ENCODE measurements around the gene SLC6A8.
"Not testable (repeated sequence)": the region's sequence is repeated elsewhere in the genome, so short reads cannot be mapped to it uniquely, and the experiment has no call there.

SLC6A8 gene

DNA sequence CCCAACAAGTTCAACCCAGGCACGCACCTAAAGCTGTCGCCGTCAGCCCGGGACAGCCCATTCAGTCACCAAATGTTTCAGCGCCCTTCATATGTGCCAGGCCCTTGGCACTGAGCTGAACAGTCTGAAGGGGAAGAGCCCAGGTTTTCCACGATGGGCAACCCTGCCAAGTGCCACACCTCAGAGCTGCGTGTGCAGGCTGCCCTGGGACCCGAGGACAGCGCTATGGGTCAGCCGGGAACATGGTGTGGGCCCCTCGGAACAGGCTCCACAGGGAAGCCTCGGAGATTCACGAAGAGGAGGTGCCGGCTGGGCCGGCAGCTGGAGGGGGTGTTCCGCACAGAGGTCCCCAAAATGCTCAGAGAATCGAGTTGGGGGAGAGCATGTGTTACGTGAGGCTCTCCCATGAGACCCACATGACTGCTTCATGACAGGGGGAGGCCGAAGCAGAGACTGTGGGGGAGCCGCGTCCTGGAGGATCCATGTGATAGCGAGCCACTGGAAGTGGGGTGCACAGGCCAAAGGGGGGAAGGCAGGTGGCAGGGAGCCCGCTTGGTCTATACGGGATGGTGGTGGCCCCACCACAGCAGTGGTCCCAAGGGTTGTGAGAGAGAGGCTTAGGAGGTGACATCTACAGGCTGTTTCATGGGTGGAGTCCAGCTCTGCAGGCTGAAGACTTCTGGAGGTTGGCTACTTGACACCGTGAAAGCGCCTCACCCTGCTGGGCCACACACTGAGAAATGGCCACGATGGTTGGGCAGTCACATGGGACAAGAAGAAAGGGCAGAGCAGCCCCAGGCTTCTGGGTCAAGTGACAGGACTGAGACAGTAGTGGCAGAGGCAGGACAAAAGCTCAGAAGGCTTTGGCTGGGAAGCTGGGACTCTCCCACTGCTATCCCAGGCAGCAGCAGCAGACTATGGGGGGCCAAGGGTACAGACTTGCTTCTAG is 22.3 kb downstream of the SLC6A8 start:
- no peak for DNase-seq

DNA sequence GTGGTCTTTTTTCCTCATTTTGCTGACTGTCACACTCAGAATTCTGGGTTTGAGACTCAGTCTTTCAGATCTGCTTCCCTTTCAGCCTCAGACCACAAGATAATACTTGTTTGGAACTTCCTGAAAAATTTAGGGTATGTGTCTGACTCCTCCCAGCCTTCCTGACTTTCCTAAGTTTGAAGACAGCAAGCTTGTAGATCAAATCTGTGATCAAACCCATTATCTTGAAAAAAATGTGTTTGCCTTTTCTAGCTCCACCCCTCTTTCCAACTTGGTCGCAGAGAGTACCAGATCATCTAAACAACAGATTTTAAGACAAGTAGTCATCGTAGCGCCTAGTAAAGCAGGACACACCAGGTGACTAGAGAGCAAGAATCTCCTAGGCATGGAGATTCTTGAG is 26.5 kb downstream of the SLC6A8 start:
- no peak for DNase-seq

DNA sequence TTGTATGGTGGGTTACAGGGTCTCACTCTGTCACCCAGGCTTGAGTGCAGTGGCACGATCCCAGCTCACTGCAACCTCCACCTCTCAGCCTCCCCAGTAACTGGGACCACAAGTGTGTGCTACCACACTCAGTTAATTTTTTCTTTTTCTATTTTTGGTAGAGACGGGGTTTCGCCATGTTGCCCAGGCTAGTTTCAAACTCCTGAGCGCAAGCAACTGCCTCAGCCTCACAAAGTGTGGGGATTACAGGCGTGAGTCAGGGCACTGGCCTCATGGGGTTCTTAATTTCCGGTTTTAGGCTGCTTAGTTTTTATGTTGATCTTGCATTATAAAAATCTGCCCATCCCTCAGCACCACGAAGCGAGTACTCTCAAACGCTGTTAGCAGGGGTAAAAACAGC is 29.7 kb downstream of the SLC6A8 start:
- DNase-seq = no peak

GRCh38 chrX:153719238-153719637 is 31.5 kb downstream of the SLC6A8 start:
- DNase-seq = no peak

DNA sequence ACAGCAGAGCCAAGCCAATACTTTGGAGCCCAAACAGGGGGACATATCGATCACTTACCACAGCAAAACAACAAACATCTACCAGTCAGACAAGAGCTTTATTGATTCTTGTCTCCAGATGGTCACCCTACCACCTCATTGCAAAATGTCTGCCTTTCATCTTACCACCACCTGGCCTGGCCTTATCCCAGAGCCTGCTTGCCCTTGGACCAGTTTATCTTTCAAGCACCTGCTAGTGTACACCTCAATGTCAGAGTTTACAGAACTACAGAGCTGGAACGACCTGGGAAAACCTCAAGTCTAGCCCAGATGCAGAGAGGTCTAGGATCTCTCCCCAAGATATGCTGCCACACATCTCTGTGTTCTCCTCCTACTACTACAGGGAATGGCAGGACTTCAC is 32.0 kb downstream of the SLC6A8 start:
- no peak for DNase-seq

- no peak for DNase-seq
Observed at GRCh38 chrX:153722704-153723350, 35.1 kb downstream of the SLC6A8 start.

DNA sequence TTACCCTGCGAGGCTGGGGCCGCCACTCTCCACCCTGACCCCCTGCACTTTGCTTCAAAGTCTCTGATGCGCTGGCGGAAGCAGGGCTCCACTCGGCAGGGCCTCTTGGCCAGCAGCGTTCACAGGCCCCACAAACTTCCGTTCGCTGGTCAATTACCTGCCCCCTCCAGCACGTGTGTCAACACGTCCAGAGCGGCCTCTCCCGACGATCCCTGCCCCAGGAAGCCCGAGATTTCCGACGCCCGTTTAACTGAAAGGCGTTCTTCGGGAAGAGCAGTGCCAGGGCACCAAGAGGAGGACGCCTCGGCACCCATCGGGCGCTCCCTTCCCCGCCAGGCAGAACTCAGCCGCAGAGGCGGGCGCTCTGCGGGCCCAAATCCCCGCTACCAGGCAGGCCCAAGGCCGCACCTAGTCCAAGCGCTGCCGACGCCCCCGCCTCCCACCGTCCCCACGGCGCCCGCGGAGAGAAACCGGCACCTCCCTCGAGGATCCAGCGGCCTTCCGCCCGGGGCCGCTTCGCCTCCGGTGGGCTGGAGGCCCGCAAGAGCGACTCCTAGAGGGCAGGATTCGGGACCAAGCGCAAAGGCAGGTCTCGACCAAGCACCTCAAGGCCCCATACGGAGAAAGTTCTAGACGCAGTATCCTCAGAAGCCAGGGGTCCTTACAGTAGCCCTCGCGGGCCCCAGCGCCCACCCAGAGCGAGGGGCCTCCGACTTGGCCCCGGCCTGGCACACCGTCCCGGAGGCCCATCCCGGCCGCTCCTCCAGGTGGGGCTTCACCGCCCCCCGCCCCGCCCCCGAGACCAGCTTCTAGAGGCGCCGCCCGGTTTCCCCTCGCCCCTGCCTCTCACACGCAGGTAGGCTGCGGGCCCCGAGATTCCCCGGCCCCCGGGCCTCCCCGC is 35.9 kb downstream of the SLC6A8 start:
- DNase-seq = no peak

DNA sequence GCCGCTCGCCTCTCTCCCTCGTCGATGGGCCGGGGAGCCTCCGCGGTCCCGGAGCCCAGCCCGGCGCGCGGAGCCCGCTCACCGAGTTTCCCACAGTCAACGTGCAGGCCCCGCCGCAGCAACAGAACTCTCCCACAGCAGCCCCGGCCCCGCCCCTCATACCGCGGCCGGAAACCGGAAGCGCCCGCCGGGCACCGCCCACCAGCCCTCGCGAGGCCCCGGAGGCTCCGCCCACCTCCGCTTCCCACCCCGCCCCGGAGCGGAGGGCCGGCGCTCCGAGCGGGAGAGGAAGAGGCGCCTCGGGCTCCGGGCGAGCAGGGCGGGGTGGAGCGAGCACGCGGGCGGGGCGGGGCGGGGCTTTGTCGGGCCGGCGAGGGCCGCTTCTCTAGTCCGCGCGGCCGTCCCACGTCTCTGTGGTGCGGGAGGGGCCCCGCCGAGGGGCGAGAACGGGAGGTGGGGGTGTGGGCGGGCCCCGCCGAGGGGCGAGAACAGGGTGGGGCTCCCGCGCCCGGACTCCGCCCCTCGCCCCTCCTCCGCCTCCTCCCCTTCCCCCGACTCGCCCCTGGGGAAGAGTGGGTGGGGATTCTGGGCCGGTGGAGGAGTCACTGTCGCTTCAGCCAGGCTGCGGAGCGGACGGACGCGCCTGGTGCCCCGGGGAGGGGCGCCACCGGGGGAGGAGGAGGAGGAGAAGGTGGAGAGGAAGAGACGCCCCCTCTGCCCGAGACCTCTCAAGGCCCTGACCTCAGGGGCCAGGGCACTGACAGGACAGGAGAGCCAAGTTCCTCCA is 36.7 kb downstream of the SLC6A8 start, which contains the start of the genes ABCD1 and BCAP31:
TSS of gene ABCD1 (plus strand) at position 605 of the 787 bp plus-strand sequence. CDS start 411 bp downstream, outside the sequence.
TSS of gene BCAP31 (minus strand) at position 136 of the 787 bp plus-strand sequence. CDS start 1,143 bp downstream, outside the sequence.
- peak; percentile 35 for DNase-seq

- DNase-seq = no peak
Observed at GRCh38 chrX:153725039-153725831, 37.5 kb downstream of the SLC6A8 start.

DNA sequence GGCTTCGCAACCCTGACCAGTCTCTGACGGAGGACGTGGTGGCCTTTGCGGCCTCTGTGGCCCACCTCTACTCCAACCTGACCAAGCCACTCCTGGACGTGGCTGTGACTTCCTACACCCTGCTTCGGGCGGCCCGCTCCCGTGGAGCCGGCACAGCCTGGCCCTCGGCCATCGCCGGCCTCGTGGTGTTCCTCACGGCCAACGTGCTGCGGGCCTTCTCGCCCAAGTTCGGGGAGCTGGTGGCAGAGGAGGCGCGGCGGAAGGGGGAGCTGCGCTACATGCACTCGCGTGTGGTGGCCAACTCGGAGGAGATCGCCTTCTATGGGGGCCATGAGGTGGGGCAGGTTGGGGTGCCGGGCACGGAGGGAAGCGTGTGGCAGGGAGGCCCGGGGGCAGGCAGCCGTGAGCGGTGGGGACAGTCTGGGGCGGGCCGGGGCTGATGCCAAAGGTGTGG is 38.1 kb downstream of the SLC6A8 start:
- no peak for DNase-seq

DNA sequence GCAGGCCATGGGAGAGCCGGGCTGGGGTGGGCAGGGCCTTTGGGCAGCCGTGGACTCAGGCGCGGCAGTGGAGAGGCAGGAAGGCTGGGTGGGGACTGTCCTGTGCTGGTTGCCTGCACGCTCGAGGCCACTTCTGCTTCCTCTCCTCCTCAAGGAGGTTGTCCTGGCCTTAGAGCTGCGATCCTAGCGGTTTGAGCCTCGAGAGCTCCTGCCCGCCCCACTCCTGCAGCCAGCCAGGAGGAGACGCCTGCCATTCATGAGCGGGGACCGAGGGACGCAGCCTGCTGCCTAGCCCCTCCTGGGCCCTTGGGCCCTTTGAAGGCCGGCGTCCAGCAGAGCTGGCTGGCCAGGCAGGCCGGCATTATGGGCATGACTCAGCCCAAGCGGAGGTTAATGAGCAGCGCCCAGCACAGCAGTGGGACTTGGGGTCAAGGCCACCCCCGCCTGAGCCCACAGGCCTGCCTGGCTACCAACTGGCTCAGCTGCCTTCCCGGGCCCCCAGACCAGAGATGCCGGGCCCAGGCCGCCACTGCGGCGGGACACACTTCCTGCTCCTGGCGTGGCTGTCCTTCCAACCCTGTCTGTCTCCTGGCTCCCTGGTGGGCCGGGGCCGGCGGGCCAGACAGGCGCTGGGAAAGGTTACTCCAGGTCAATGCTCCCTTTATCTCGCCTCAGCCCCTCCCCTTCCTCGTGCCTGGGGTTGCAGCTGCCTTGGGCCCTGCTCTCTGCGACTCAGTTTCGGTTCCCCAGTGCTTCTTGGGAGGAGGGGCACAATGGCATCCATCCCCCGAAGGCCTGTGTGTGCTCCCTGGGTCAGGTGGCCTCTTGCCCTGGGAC is 38.8 kb downstream of the SLC6A8 start:
- no peak for DNase-seq

- DNase-seq = no peak
Observed at GRCh38 chrX:153727123-153727931, 39.6 kb downstream of the SLC6A8 start.

DNA sequence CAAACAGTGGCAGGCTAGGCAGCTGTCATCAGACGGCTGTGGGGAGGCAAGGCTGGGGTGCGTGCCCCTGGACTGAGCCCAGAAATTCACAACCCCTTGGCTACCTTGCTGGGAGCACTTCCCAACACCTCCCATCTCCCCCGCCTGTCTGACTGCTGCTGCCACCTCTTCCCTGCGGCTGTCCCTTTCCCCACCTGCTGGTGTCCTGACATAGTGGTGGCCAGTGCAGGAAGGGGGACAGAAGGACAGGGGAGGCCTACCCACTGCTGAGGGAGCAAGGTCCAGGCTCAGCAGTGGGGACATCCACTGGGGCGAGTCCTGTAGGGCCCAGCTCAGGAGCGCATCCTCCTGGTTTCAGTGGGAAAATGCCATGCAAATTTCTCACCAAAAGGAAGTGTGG is 40.4 kb downstream of the SLC6A8 start:
- no peak for DNase-seq

DNA sequence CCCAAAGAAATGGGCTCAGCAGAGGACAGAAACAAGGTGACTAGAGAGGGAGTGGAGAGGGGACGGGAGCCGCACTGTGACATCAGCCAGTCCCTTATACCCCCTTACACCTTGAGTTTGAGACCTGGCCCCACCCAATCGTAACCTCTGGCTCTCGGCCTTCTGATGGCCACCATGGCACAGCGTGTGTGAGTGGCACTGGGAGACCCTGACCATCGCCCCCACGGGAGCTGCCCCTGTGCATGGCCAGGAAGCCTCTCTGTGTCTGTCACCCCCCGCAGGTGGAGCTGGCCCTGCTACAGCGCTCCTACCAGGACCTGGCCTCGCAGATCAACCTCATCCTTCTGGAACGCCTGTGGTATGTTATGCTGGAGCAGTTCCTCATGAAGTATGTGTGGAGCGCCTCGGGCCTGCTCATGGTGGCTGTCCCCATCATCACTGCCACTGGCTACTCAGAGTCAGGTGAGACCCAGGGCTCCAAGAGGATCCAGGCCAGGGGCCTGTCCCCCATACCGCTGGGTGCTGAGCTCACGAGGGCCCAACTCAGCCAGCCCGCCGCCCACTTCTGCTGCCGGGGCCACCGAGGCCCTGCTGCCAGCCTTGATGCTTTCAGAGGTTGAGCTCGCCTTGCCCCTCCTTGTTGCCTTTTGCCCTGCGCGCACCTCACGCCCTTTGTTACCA is 41.4 kb downstream of the SLC6A8 start:
- DNase-seq = no peak

DNA sequence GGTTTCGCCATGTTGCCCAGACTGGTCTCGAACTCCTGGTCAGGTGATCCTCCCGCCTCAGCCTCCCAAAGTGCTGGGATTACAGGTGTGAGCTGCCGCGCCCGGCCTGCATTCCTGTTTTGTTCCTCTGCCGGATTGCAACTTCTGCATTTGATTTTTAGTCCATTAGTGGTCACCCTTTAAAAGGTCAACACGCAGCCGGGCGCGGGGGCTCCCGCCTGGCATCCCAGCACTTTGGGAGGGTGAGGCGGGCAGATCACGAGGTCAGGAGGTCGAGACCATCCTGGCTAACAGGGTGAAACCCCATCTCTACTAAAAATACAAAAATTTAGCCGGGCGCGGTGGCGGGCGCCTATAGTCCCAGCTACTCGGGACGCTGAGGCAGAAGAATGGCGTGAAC is 42.4 kb downstream of the SLC6A8 start:
- not testable (repeated sequence) for DNase-seq

- no peak for DNase-seq
Observed at GRCh38 chrX:153731117-153731844, 43.6 kb downstream of the SLC6A8 start.

GRCh38 chrX:153731845-153732215 is 44.1 kb downstream of the SLC6A8 start:
- no peak for DNase-seq

- no peak for DNase-seq
Observed at GRCh38 chrX:153732401-153732800, 44.7 kb downstream of the SLC6A8 start.

Data from SIG-M5 (cell line).